Neural progenitor cell (in vitro differentiated cells): Measurements from ENCODE around the gene LRP5. TPM values are rescaled to one million over a fixed set of nuclear protein-coding genes. Genes with fewer than 3 reads are reported as not detected.
A peak's percentile ranks its signal among the peaks of the same experiment; 100 is the strongest.

Source experiments
- DNase-seq: peaks from one replicate; pipeline ENCODE4 v3.0.0-alpha.2; 2016; ENCODE audit warnings: low spot score
- H2AFZ ChIP-seq: fragments of 200-600 bp; sonication (generic); replicated peaks from 2 replicates; pipeline ENCODE4 v1.6.1; 2016; ENCODE audit warnings: antibody characterized with exemption
- H3F3A ChIP-seq: fragments of 200-600 bp; sonication (generic); 2 replicates; pipeline ENCODE4 v1.6.1; 2016; ENCODE audit warnings: antibody characterized with exemption, low read depth
- H3K27ac ChIP-seq: fragments of 200-600 bp; sonication (generic); 2 replicates; pipeline ENCODE4 v1.5.1; 2016; ENCODE audit warnings: mild to moderate bottlenecking
- H3K27me3 ChIP-seq: fragments of 200-600 bp; sonication (generic); 2 replicates; pipeline ENCODE4 v1.6.1; 2016; ENCODE audit warnings: mild to moderate bottlenecking, moderate library complexity
- H3K36me3 ChIP-seq: fragments of 200-600 bp; sonication (generic); 2 replicates; pipeline ENCODE4 v1.5.1; 2016
- H3K4me1 ChIP-seq: fragments of 200-600 bp; sonication (generic); 2 replicates; pipeline ENCODE4 v1.6.1; 2016; ENCODE audit warnings: mixed run types
- H3K4me2 ChIP-seq: fragments of 200-600 bp; sonication (generic); 2 replicates; pipeline ENCODE4 v1.6.1; 2016
- H3K4me3 ChIP-seq: fragments of 200-600 bp; sonication (generic); 2 replicates; pipeline ENCODE4 v1.5.1; 2016
- H3K79me2 ChIP-seq: fragments of 200-600 bp; sonication (generic); 2 replicates; pipeline ENCODE4 v1.6.1; 2016; ENCODE audit warnings: low read depth
- H3K9ac ChIP-seq: fragments of 200-600 bp; sonication (generic); 2 replicates; pipeline ENCODE4 v1.6.1; 2016
- H3K9me3 ChIP-seq: fragments of 200-600 bp; sonication (generic); 2 replicates; pipeline ENCODE4 v1.5.1; 2016; ENCODE audit warnings: low read depth
- H4K20me1 ChIP-seq: fragments of 200-600 bp; sonication (generic); 2 replicates; pipeline ENCODE4 v1.6.1; 2016; ENCODE audit warnings: low read depth
- H3K27ac Mint-ChIP-seq: 3 replicates; pipeline ENCODE4 v1.8.0; 2021; ENCODE audit warnings: mixed read lengths
- H3K27me3 Mint-ChIP-seq: 2 replicates; pipeline ENCODE4 v1.8.0; 2022; ENCODE audit warnings: low read depth, mild to moderate bottlenecking, inconsistent platforms, moderate library complexity, mixed read lengths; ENCODE audit not compliant: insufficient read depth
- H3K36me3 Mint-ChIP-seq: 3 replicates; pipeline ENCODE4 v1.8.0; 2021; ENCODE audit warnings: mixed read lengths
- H3K4me1 Mint-ChIP-seq: 3 replicates; pipeline ENCODE4 v1.8.0; 2021; ENCODE audit warnings: mixed read lengths
- H3K4me3 Mint-ChIP-seq: 3 replicates; pipeline ENCODE4 v1.8.0; 2021; ENCODE audit warnings: mild to moderate bottlenecking, moderate library complexity, mixed read lengths
- H3K9me3 Mint-ChIP-seq: 3 replicates; pipeline ENCODE4 v1.8.0; 2020; ENCODE audit warnings: mixed read lengths
- EZH2 ChIP-seq: fragments of 200-600 bp; sonication (generic); IDR thresholded peaks from 2 replicates; pipeline ENCODE4 v1.6.1; 2017; ENCODE audit warnings: antibody characterized with exemption, mild to moderate bottlenecking, moderate library complexity
- EZH2phosphoT487 ChIP-seq: fragments of 200-600 bp; sonication (generic); IDR thresholded peaks from 2 replicates; pipeline ENCODE4 v1.6.1; 2017; ENCODE audit warnings: antibody characterized with exemption
- total RNA-seq: library from RNA; depleted of rRNA; stranded (reverse); fragments of >200 nt; gene quantifications from 2 replicates; pipeline ENCODE4 v1.2.3, GENCODE V29; 2015; ENCODE audit warnings: low replicate concordance
- TF ChIP-seq, protein P1 (sequence below): fragments of 200-600 bp; sonication (generic); IDR thresholded peaks from 2 replicates; pipeline ENCODE4 v1.5.1; 2017; ENCODE audit warnings: antibody characterized with exemption, mild to moderate bottlenecking

Gene LRP5
- total RNA-seq: 7.3 and 24.0 TPM in 2 replicates

- Histone ChIP-seq H3K79me2 (peaks cover 42% of the 10 kb centered on the region), H3K36me3 (no peaks in the 10 kb centered on the region), H3K4me2 (peak within 1 kb of the TSS; percentile 100), H3K4me1 (peaks cover 14% of the 10 kb centered on the region), H3K9me3 (no peaks in the 10 kb centered on the region), H3K9ac (no peak within 1 kb of the TSS), H2AFZ (peak within 1 kb of the TSS; percentile 11), H3F3A (peaks cover 29% of the 10 kb centered on the region), H3K27me3 (peaks cover 24% of the 10 kb centered on the region), H4K20me1 (peaks cover 25% of the 10 kb centered on the region), H3K4me3 (peak within 1 kb of the TSS; percentile 91), H3K27ac (no peak within 1 kb of the TSS)
- peak; percentile 73 for DNase-seq
- Mint-ChIP-seq H3K4me1 (peaks cover 32% of the 10 kb centered on the region), H3K36me3 (no peaks in the 10 kb centered on the region), H3K27me3 (peaks cover 7% of the 10 kb centered on the region), H3K9me3 (no peaks in the 10 kb centered on the region), H3K27ac (peak within 1 kb of the TSS; percentile 93), H3K4me3 (peak within 1 kb of the TSS; percentile 95)
- TF ChIP-seq, protein P1, sequence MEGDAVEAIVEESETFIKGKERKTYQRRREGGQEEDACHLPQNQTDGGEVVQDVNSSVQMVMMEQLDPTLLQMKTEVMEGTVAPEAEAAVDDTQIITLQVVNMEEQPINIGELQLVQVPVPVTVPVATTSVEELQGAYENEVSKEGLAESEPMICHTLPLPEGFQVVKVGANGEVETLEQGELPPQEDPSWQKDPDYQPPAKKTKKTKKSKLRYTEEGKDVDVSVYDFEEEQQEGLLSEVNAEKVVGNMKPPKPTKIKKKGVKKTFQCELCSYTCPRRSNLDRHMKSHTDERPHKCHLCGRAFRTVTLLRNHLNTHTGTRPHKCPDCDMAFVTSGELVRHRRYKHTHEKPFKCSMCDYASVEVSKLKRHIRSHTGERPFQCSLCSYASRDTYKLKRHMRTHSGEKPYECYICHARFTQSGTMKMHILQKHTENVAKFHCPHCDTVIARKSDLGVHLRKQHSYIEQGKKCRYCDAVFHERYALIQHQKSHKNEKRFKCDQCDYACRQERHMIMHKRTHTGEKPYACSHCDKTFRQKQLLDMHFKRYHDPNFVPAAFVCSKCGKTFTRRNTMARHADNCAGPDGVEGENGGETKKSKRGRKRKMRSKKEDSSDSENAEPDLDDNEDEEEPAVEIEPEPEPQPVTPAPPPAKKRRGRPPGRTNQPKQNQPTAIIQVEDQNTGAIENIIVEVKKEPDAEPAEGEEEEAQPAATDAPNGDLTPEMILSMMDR: no peak
- no peak for TF ChIP-seq EZH2phosphoT487
- TF ChIP-seq EZH2: no peak
These were observed at the start of gene LRP5 for GRCh38 chr11:68312117-68312779. Gene LRP5, plus strand, starts transcription at chr11:68312591. Its CDS starts 124 bp downstream, at chr11:68312715.

- Histone ChIP-seq H3K4me1 (no peaks in the 10 kb centered on the region), H3K4me3 (no peak overlapping the region), H3F3A (peaks cover 4% of the 10 kb centered on the region), H3K9ac (no peak overlapping the region), H3K9me3 (no peaks in the 10 kb centered on the region), H3K27ac (no peak overlapping the region), H3K36me3 (no peaks in the 10 kb centered on the region), H3K79me2 (no peaks in the 10 kb centered on the region), H4K20me1 (no peaks in the 10 kb centered on the region), H3K27me3 (no peaks in the 10 kb centered on the region), H2AFZ (no peak overlapping the region), H3K4me2 (no peak overlapping the region)
- no peak overlapping the region for H3K4me3 Mint-ChIP-seq
- no peak for TF ChIP-seq EZH2phosphoT487
- no peak for TF ChIP-seq EZH2
- TF ChIP-seq, protein P1: no peak
- no peak for DNase-seq
- peaks cover 4% of the 10 kb centered on the region for H3K4me1 Mint-ChIP-seq
- H3K27ac Mint-ChIP-seq: no peak overlapping the region
- peaks cover 27% of the 10 kb centered on the region for H3K36me3 Mint-ChIP-seq
- H3K27me3 Mint-ChIP-seq: no peaks in the 10 kb centered on the region
- H3K9me3 Mint-ChIP-seq: no peaks in the 10 kb centered on the region
These were observed 48.9 kb upstream of the LRP5 start for GRCh38 chr11:68263444-68264035.

DNA sequence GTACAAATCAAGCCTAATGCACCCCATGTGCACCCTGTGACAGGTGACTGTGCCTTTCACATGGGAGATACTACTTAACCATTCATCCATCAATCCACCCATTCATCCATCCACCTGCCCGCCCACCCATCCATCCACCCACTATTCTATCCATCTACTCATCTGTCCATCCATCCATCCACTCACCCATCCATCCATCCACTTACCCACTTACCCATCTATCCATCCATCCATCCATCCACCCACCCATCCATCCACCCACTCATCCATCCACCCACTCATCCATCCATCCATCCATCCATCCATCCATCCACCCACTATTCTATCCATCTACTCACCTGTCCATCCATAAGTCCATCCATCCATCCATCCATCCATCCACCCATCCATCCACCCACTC, 48.1 kb upstream of the LRP5 start:
- Mint-ChIP-seq H3K27ac (no peak overlapping the region), H3K27me3 (no peaks in the 10 kb centered on the region), H3K4me1 (peaks cover 6% of the 10 kb centered on the region), H3K36me3 (peaks cover 27% of the 10 kb centered on the region), H3K4me3 (no peak overlapping the region), H3K9me3 (no peaks in the 10 kb centered on the region)
- Histone ChIP-seq H4K20me1 (no peaks in the 10 kb centered on the region), H3K27ac (no peak overlapping the region), H3K4me3 (no peak overlapping the region), H3K9ac (no peak overlapping the region), H3F3A (peaks cover 4% of the 10 kb centered on the region), H3K9me3 (no peaks in the 10 kb centered on the region), H2AFZ (no peak overlapping the region), H3K79me2 (peaks cover 3% of the 10 kb centered on the region), H3K4me1 (no peaks in the 10 kb centered on the region), H3K36me3 (no peaks in the 10 kb centered on the region), H3K4me2 (no peak overlapping the region), H3K27me3 (no peaks in the 10 kb centered on the region)
- TF ChIP-seq EZH2 (no peak), EZH2phosphoT487 (no peak)
- TF ChIP-seq, protein P1: no peak
- DNase-seq: no peak
